Stimulated activated CD4-positive, alpha-beta T cell treated with anti-CD3 and anti-CD28 coated beads, TNF-alpha, amount 100 ng/mL, for 24 hours (primary cell): Measurements from ENCODE around the gene SHBG.
A peak's percentile ranks its signal among the peaks of the same experiment; 100 is the strongest.
"Not testable (repeated sequence)": the region's sequence is repeated elsewhere in the genome, so short reads cannot be mapped to it uniquely, and the experiment has no call there.

Source experiments
- DNase-seq, 3 experiments: peaks; one replicate each; pipeline ENCODE4 v3.0.0-alpha.2; 2020; ENCODE audit warnings: low read depth in 3 of 3

SHBG gene

GRCh38 chr17:7629939-7630571 lies at the start of gene SHBG:
Gene SHBG (plus strand): TSS chr17:7630135. CDS start chr17:7630173, 38 bp downstream.
- DNase-seq, result no peak

- no peak for DNase-seq
These were observed 49.0 kb upstream of the SHBG start for GRCh38 chr17:7580604-7581575.

- DNase-seq, result no peak
These were observed 47.3 kb upstream of the SHBG start for GRCh38 chr17:7582396-7583252.

GRCh38 chr17:7583253-7584109 lies 46.5 kb upstream of the SHBG start, which contains the start of gene MPDU1:
Gene MPDU1 (plus strand): TSS chr17:7583852. CDS start chr17:7583863, 11 bp downstream.
- peak; percentile 89 to 95 (median 90) for DNase-seq

- DNase-seq, result no peak
These were observed 43.1 kb upstream of the SHBG start for GRCh38 chr17:7586673-7587419.

- DNase-seq, result no peak
These were observed 42.3 kb upstream of the SHBG start for GRCh38 chr17:7587420-7588151.

GRCh38 chr17:7588553-7589203 lies 41.3 kb upstream of the SHBG start:
- DNase-seq, result no peak

- peak in 2 of 3 experiments; percentile 35 to 62 for DNase-seq
These were observed 40.6 kb upstream of the SHBG start for GRCh38 chr17:7589204-7589868.

- no peak for DNase-seq
These were observed 39.8 kb upstream of the SHBG start, which contains the start of gene SOX15 for GRCh38 chr17:7589891-7590691. Gene SOX15 (minus strand): TSS chr17:7590094. CDS start chr17:7589676, 418 bp downstream.

- DNase-seq, result no peak
These were observed 39.2 kb upstream of the SHBG start for GRCh38 chr17:7590743-7591142.

- DNase-seq, result no peak
These were observed 38.3 kb upstream of the SHBG start for GRCh38 chr17:7591596-7591995.

- no peak for DNase-seq
These were observed 37.4 kb upstream of the SHBG start for GRCh38 chr17:7592422-7593021.

GRCh38 chr17:7593296-7593695 lies 36.6 kb upstream of the SHBG start:
- DNase-seq, result no peak

- not testable (repeated sequence) for DNase-seq
These were observed 32.4 kb upstream of the SHBG start for GRCh38 chr17:7597561-7597960.

GRCh38 chr17:7606280-7606679 lies 23.7 kb upstream of the SHBG start:
- no peak for DNase-seq

- DNase-seq, result no peak
These were observed 19.3 kb upstream of the SHBG start for GRCh38 chr17:7610641-7611040.
